Activated CD4-positive, alpha-beta T cell treated with anti-CD3 and anti-CD28 coated beads, Interleukin-2, Interleukin-6, amounts not matched to agents 100 ng/mL and 50 ng/mL, durations not matched to agents 16 hours and 8 hours (primary cell): ENCODE data around the gene IMPA2.
A peak's percentile ranks its signal among the peaks of the same experiment; 100 is the strongest.
"Not testable (repeated sequence)": the region's sequence is repeated elsewhere in the genome, so short reads cannot be mapped to it uniquely, and the experiment has no call there.

Experiments used
- DNase-seq: peaks from one replicate; pipeline ENCODE4 v3.0.0-alpha.2; 2020

The IMPA2 gene

DNA sequence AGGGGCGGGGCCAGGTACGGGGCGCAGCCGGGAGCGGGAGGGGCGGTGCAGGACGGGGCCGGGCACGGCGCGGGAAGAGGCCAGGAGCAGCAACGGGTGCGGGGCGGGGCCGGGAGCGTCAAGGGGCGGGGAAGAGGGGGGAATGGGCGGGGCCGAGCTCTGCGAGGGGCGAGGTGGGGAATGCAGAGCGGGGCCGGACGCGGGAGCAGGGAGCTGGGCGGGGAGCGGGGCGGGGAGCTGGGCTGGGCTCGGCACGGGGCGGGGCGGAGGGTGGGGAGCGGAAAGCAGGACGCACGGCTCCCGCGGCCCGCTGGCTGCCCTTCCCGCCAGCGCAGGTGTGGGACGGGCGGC is at the start of gene IMPA2:
Gene IMPA2, plus strand, starts transcription at position 316 of the 351 bp plus-strand sequence. CDS start 163 bp downstream, outside the sequence.
- no peak for DNase-seq

DNA sequence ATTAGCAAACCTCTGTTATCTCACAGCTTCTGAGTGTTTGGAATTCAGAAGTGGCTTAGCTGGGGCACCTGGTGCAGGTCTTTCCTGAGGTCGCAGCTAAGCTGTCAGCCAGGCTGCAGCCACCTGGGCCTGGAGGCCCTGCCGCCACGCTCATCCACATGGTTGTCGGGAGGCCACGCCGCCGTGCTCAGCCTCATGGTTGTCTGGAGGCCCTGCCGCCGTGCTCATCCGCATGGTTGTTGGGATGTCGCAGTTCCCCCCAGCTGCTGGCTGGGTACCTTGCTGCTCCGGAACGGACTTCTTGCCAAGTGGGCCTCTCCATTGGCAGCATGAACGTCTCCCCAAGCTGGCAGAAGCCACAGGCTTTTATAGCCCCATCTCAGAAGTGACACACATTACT is 48.9 kb upstream of the IMPA2 start:
- no peak for DNase-seq

DNA sequence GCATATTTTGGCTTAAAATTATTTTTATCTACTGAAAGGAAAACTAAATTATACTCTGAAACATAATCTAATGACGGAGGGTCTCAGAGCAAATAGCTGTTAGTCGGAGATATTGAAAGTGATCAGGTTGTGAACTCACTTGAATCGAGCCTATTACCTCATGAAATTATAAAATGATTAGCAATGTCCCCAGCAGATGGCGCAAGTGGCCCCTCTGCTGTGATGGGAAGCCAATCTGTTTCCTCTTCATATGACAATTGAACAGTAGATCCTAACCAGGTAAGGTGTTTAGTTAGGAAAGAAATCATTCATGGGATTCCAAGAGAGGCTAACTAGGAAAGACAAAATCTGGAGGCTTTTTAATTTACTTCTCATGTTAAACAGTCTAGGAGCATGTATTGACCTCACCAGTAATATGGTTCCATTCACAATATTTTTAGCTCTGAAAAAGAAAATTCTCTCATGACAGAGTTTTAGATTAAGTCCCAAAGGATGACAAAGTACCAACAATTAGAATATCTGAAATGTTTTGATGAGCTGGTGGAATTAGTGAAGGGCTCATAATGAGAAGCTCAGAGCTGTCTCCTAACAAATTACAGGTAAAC is 43.3 kb upstream of the IMPA2 start:
- peak; percentile 84 for DNase-seq

DNA sequence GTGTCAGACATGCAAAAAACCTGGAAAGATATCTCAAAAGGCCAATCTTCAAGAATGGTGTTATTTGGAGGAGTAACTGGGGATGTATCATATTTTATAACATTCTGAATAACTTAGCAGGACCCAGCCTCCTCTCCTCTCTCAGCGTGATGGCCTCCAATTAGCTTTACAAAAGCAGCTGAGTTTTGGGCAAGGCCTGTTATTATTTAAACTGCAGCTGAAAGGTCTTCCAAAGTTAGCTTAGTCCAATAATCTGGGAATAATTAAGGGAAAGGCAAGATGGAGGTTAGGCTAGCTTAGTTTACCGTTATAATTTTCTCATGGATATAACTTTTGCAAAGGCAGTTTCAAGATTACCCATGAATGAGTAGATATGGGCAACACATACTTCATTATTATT is 40.4 kb upstream of the IMPA2 start:
- DNase-seq: no peak

DNA sequence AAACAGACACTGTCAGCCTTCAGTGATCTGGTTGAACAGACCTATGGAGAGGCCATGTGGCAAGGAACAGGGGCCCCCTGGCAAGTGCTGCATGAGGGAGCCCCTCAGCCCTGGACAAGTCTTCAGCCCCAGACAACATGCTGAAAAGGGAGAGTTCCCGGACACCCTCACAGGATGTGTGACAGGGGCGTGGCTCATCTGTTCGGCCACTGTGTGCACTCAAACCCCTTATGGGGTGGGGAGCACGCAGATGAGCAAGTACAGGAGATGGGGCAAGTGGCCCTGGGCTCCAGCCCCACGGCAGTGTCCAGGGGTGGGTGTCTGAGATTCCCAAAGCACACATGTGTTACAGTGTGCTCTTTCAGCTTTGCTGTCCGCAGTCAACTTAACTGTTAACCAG is 37.8 kb upstream of the IMPA2 start:
- no peak for DNase-seq

DNA sequence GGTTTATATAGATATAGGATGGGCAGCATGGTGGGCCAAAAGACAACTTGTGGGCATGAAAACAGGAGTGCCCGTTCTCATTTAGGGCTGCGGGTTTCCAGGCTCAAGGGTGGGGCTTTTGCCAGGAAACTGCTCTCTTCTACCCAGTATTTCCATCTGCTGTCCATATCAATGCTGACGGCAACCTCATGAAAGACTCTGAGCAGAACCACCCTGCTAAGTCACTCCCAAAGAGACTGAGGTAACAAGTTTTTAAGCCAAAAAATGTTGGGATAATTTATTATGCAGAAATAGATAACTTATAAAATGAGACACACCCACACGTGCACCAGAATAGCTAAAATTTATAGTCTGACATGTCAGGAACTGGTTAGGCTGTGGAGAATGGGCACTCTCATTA is 37.1 kb upstream of the IMPA2 start:
- DNase-seq: no peak

DNA sequence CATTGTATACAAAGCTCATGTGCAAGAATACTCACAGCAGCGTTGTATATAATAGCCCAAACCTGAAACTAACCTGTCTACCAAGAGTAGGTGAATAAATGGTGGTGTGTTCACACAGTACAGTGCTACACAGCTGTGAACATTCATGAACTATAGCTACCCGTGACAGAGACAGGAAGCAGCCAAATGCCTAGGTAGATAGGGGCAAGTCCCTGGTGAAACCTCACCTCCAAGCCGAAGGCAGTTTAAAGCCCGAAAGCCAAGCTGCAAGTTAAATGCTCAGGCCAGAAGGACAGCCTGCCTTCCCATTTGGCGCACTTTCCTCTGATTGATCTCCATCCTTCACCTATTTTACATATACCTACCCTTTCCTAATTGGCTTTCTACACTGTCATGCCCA is 36.5 kb upstream of the IMPA2 start:
- no peak for DNase-seq

DNA sequence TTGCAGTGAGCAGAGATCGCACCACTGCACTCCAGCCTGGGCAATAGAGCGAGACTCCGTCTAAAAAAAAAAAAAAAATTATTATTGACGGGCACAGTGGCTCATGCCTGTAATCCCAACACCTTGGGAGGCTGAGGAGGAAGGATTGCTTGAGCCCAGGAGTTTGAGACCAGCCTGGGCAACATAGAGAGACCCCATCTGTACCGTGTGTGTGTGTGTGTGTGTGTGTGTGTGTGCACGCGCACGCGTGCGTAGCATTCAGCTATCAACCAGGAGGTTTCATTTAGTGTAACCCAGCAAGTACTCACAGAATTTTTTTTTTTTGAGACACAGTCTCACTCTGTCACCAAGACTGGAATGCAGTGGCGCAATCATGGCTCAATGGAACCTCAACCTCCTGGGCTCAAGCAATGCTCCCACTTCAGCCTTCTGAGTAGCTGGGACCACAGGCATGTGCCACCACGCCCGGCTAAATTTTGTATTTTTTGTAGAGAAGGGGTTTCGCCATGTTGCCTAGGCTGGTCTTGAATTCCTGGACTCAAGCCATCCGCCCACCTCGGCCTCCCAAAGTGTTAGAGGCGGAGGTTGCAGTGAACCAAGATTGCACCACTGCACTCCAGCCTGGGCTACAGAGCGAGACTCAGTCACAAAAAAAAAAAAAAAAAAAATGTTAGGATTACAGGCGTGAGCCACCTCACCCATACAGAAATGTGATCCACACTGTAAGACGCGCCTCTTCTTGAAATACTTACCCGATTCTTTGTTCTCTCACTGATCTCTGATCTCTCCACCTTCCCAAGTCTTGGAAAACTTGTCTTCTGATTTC is 35.3 kb upstream of the IMPA2 start:
- not testable (repeated sequence) for DNase-seq

DNA sequence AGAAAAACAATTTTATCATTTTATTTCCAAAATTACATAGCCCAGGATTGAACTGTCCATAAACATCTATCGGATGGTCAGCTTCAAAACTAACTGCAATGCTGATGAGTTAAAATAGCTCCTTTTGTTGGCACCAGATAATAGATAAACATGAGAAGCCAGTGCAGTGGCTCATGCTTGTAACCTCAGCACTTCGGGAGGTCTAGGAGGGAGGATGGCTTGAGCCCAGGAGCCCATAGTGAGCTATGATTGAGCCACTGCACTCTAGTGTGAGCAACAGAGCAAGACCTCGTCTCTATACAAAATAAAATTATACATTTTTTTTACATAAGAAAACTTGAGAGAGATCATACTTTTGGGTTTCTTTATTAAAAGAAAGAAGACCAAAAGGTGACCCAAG is 34.6 kb upstream of the IMPA2 start:
- no peak for DNase-seq

DNA sequence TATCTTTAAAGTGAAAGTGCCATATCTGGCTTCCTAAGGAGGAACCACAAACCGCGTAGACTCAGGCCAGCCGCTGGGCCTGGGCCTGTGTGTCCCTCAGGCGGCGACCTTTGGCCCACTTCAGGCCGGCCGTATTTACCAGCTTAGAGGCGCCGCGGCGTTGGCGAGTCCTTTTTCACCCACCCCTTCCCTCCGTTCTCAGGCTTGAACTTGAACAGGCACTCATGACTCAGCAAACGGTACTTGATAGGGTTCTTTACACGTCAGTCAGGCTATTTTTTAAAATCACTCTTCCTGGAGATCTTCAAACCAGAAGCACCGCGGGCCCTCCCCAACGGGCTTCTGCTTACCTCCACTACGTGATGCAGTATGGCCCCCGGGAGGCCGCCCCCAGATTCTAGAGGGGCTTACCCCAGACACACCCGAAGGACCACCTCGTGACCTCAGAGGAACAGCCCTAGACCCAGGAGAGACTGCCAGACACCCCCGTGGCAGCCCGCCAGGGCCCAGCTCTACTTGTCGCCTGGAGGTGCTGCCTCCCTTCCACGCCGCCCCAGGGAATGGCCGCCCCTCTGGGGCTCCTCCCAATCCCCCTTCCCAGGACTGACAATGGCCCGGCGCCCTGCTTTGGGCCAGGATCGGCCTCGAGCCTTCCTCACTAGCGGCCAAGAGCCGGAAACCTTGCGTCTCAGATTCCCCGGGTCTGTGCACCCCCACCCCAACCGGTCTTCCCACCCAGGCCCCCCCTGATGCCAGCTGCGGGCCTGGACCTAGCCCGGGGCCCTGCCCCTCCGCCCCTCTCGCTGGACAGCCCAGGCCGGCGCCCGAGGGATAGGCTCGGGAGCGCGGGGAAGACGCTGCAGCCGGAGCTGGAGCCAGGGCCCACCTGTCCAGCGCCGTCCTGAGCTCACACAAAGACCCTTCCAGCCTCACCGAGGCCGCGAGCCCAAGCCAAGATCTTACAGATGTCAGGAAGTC is 33.8 kb upstream of the IMPA2 start:
- DNase-seq: peak; percentile 88

DNA sequence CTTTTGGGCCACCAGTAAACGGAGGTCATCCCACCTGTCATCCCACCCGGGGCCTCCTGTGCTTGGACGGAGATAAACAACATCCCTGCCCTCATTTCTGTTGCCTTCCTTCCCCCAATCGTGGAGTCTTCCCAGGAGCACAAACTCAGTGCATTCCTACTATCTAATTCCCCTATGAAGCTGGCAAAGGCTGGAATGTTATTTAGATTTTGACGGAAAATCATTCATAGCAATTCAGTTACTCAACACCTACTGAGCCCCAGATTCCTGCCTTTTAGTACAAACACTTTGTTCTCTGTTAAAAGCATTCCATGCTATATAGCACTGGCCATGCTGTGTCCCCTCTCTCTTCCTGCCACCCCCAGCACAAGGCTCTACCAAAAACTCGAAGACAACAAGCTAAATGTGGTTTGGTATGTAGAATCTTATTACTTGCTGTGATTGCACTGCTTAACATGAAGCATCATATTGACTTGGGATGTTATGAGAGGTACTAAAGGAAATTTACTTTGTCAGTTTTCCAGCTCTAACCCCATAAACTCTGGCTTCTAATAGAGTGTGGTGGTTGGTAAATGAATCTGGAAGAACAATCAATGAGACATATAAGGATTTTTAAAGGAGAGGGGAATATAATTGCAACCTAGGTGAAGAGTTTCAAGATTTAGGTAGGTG is 32.3 kb upstream of the IMPA2 start:
- DNase-seq: no peak

DNA sequence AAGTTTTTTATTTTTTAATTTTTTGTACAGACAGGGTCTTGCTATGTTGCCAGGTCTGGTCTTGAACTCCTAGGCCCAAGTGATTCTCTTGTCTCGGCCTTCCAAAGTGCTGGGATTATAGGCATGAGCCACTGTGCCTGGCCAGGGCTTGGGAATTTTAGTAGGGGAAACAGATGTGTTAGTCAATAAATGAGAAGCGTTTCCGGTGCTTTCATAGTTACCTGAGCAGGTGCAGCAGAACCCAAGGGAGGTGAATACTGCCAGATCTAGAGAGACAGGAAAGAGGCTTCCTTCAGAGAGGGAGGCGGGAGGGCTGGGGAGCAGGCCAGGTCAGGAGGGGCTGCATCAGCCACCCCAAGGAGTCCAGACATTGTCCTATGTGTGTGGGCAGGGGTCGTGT is 30.5 kb upstream of the IMPA2 start:
- DNase-seq: no peak

DNA sequence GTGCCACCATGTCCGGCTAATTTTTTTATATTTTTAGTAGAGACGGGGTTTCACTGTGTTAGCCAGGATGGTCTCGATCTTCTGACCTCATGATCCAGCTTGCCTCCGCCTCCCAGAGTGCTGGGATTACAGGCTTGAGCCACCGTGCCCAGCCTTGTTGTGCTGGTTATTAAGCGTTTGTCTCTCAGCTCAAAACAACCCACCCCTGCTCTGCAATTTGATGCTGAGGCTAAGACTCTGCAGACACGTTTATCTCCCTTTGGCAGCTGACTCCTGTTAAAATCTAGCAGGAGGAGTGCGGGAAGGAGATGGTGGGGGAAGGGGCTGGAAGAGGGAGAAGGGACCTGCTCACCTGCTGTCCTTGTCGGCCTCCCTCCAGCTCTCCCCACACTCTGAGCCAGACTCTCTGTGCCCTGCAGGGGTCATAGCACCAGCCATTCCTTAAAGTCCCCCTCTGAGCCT is 29.9 kb upstream of the IMPA2 start:
- DNase-seq: no peak

DNA sequence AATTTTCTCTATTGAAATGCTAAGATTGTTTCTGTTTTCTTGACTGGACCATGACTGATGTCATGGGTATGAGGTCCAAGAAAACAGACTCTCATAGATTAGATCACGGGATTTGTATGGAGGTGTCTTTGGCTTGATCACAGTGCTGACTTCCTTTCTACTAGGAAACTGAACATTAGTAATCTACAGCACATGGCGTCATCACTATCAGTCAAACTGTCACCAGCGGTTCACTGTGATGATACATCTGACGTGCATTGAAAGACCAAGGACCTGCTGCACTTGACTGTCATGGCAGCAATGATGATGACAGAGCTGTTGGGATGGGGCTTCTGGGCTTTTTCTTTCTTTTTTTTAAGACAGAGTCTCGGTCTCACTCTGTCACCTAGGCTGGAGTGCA is 28.2 kb upstream of the IMPA2 start:
- DNase-seq: no peak

DNA sequence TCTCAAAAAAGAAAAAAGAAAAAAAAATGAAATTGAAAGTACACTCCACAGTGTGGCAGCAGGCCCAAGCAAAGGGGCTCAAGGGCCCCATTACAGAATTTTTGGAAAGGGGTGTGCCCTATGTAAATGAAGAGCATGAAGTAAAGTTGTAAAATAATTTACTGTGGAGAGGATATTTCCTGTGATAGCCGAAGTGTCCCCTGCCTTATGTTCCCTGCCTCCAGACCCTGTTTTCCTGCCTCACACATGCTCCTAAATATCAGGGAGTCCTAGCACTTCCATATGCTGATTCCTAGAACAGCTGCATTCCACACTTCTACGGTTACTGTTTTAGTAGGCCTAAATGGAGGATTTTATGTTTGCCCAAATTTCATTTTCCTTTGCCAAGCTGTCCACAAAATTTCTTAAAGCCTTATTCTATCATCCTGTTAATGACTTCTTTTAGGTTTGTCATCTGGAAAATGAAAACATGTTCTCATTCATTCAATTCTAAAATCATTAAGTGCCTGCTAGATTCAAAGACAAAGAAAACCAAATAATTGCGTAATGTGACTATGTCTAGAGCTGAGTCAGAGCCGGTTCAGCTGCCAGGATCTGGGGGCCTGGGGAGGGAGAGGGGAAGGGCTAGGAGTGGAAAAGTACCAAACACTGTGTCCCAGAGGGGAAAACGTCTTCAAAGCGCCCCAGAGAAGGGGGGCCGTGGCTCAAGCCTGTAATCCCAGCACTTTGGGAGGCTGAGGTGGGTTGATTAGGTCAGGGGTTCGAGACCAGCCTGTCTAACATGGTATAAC is 25.9 kb upstream of the IMPA2 start:
- DNase-seq: peak; percentile 19

DNA sequence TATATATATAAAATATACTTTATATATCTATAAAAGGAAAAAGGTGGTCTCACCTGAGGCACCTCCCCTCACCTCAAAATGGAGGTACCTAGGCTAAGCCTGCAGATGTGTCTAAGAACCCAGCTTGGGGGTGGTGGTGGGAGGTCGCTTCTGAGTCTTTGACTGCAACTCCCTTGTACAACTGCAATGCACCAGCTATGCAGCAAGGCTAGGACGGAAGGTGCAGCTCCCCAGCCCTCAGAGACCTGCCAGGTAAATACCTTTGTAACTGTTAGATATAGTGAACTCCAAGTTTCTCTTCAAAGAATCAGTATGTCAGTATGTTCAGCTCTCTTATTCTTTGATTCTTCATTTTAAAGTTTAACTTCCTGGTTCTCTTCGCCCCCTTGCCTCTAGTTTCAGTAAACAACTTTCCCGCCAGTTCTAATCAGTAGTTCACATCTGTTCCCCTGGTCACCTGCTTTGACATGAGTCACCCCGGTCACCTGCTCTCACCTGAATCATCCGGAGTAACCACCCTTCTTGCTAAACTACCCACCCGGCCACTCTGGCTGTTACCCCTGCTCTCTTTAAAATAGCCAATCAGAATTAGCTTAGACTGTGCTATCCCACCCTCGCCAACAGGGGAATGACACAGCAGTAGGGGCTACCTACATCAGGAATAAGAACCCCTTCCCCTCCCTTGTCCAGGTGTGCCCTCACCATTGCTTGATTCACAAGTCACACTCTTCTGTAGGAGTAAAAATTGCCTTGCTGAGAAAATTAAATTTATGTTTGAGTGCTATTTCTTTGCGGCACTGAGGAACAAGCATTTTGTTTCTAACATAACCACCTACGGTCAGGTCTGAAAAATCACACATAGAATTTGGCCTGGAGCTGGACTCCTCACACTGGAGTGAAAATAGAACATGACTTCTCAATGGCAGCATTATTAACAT is 24.7 kb upstream of the IMPA2 start:
- DNase-seq: no peak

DNA sequence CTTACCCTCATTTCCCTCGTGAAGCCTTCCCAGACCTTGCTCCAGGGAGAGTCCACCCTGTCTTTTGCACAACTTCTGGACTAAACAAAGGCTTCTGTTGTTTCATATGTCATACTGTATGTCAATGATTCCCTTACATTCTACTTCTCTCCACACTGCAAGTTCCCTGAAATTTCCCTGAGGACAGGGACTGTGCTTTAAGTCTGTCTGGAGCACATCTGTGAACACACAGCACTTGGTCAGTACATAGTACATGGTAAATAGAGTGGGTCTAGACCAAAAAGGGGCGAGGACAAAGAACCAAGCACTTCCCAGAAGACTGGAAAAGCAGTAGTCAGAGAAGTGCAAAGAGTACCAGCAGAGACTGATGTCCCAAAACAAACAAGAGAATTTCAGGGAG is 23.7 kb upstream of the IMPA2 start:
- DNase-seq: no peak

DNA sequence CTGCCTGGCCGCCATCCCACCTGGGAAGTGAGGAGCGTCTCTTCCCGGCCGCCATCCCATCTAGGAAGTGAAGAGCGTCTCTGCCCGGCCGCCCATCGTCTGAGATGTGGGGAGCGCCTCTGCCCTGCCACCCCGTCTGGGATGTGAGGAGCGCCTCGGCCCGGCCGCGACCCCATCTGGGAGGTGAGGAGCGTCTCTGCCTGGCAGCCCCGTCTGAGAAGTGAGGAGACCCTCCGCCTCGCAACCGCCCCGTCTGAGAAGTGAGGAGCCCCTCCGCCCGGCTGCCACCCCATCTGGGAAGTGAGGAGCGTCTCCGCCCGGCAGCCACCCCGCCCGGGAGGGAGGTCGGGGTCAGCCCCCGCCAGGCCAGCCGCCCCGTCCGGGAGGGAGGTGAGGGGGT is 21.7 kb upstream of the IMPA2 start:
- not testable (repeated sequence) for DNase-seq

DNA sequence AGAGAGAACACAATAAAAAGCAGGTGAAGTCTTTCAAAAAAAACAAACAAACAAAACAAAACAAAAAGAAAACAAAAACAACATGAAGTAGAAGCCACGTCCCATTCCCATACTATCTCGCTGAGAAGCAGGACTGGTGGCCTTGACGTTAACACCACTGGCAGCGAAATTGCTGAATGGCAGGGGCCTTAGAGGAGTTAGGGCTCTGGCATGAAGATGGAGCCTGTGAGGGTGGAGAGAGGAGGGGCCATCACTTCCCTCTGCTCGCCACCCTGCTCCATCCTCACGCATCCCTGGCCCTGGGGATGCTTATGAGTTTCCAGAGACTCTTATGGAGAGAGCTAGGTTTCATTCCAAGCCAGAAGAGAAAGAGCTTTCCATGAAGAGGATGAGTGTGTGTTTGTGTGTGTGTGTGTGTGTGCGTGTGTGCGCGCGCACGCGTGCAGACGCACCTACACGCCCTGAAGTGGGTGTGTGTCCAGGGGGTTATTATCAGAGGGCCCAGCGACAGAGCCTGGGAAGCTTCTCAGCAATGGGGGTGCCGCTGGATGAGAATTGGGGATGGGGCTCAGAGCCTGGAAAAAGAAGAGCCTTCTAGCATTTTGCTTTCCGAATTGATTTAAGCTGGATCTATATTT is 20.4 kb upstream of the IMPA2 start:
- DNase-seq: no peak

DNA sequence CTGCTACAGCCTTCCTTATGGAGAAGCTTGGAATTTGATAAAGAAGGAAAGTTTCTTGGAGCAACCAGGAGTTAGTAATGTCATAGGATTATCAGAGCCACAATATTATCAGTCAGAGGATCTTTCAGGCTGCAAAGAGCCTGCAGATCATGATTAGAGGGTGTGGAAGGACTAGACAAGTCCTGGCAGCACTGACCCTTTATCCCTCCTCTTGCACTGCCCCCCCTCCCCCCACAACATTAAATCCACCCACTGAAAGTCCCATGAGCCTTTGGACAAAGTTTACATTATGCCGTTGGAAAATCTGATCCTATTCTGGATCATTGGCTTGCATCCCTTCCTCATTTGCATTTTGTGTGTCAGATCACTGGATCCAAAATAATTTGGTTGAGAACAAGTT is 18.7 kb upstream of the IMPA2 start:
- DNase-seq: no peak
